ENCODE results near the gene HPCAL4.

HPCAL4 gene

GRCh38 chr1:39684313-39684664 lies 6.9 kb downstream of the HPCAL4 start:
- Histone ChIP-seq H3K4me1 (no peaks in the 10 kb centered on the region), H3K4me3 (ENCODE audit: low read depth, low read length) (no peak overlapping the region), H3K9me3 (no peaks in the 10 kb centered on the region), H3K27me3 (no peaks in the 10 kb centered on the region), H3K36me3 (no peaks in the 10 kb centered on the region)
- no peak for TF ChIP-seq CTCF (IDR thresholded peaks at IDR 0.05; ENCODE audit: low read depth, low read length)
- DNase-seq, result no peak

- Histone ChIP-seq H3K4me1 (no peaks in the 10 kb centered on the region), H3K4me3 (ENCODE audit: low read depth, low read length) (no peak overlapping the region), H3K9me3 (no peaks in the 10 kb centered on the region), H3K27me3 (no peaks in the 10 kb centered on the region), H3K36me3 (no peaks in the 10 kb centered on the region)
- TF ChIP-seq CTCF (IDR thresholded peaks at IDR 0.05; ENCODE audit: low read depth, low read length), result no peak
- no peak for DNase-seq
Measured at GRCh38 chr1:39683591-39684312, 7.5 kb downstream of the HPCAL4 start.

GRCh38 chr1:39681999-39682398 lies 9.2 kb downstream of the HPCAL4 start:
- DNase-seq, result no peak
- no peak overlapping the region for H3K4me3 ChIP-seq (ENCODE audit: low read depth, low read length)
- H3K27me3 ChIP-seq, result no peaks in the 10 kb centered on the region
- H3K9me3 ChIP-seq, result no peaks in the 10 kb centered on the region
- H3K36me3 ChIP-seq, result no peaks in the 10 kb centered on the region
- no peak for TF ChIP-seq CTCF (IDR thresholded peaks at IDR 0.05; ENCODE audit: low read depth, low read length)
- no peaks in the 10 kb centered on the region for H3K4me1 ChIP-seq

GRCh38 chr1:39681294-39681693 lies 9.9 kb downstream of the HPCAL4 start:
- no peak for TF ChIP-seq CTCF (IDR thresholded peaks at IDR 0.05; ENCODE audit: low read depth, low read length)
- Histone ChIP-seq H3K4me1 (no peaks in the 10 kb centered on the region), H3K4me3 (ENCODE audit: low read depth, low read length) (no peak overlapping the region), H3K27me3 (no peaks in the 10 kb centered on the region), H3K36me3 (no peaks in the 10 kb centered on the region), H3K9me3 (no peaks in the 10 kb centered on the region)
- DNase-seq, result no peak

- Histone ChIP-seq H3K36me3 (no peaks in the 10 kb centered on the region), H3K4me1 (no peaks in the 10 kb centered on the region), H3K9me3 (no peaks in the 10 kb centered on the region), H3K4me3 (ENCODE audit: low read depth, low read length) (no peak overlapping the region), H3K27me3 (no peaks in the 10 kb centered on the region)
- no peak for TF ChIP-seq CTCF (IDR thresholded peaks at IDR 0.05; ENCODE audit: low read depth, low read length)
- DNase-seq, result no peak
Measured at GRCh38 chr1:39680751-39681150, 10.5 kb downstream of the HPCAL4 start.

GRCh38 chr1:39679821-39680220 lies 11.4 kb downstream of the HPCAL4 start:
- no peak overlapping the region for H3K4me3 ChIP-seq (ENCODE audit: low read depth, low read length)
- no peak for DNase-seq
- no peaks in the 10 kb centered on the region for H3K9me3 ChIP-seq
- H3K27me3 ChIP-seq, result no peaks in the 10 kb centered on the region
- no peaks in the 10 kb centered on the region for H3K4me1 ChIP-seq
- no peaks in the 10 kb centered on the region for H3K36me3 ChIP-seq
- no peak for TF ChIP-seq CTCF (IDR thresholded peaks at IDR 0.05; ENCODE audit: low read depth, low read length)

All from BE2C (cell line).